GM23338 (cell line): ENCODE data around the gene S100A14. TPM values are rescaled to one million over a fixed set of nuclear protein-coding genes. Genes with fewer than 3 reads are reported as not detected.

Experiments used
- ATAC-seq: fragments of 200-7000 bp; cut with Tn5 transposase; 3 replicates; pipeline ENCODE4 v1.9.1; 2020
- DNase-seq: peaks from one replicate; pipeline ENCODE4 v3.0.0-alpha.2; 2015; ENCODE audit warnings: low spot score
- H2AFZ ChIP-seq: fragments of 200-600 bp; sonication (generic); 2 replicates; pipeline ENCODE4 v1.8.0; 2016; ENCODE audit warnings: antibody characterized with exemption, mild to moderate bottlenecking, moderate library complexity
- H3F3A ChIP-seq: fragments of 200-600 bp; sonication (generic); replicated peaks from 2 replicates; pipeline ENCODE4 v1.8.0; 2017; ENCODE audit warnings: antibody characterized with exemption, mixed run types, low read depth
- H3K27ac ChIP-seq: fragments of 200-600 bp; sonication (generic); 2 replicates; pipeline ENCODE4 v1.6.1; 2016; ENCODE audit warnings: low read depth
- H3K27me3 ChIP-seq: fragments of 200-600 bp; sonication (generic); 2 replicates; pipeline ENCODE4 v1.8.0; 2016; ENCODE audit warnings: mild to moderate bottlenecking, mixed run types, moderate library complexity; ENCODE audit not compliant: insufficient read depth
- H3K36me3 ChIP-seq: fragments of 200-600 bp; sonication (generic); 2 replicates; pipeline ENCODE4 v1.8.0; 2016; ENCODE audit warnings: mild to moderate bottlenecking; ENCODE audit not compliant: insufficient read depth
- H3K4me1 ChIP-seq: fragments of 200-600 bp; sonication (generic); 2 replicates; pipeline ENCODE4 v1.8.0; 2016; ENCODE audit warnings: mild to moderate bottlenecking, moderate library complexity; ENCODE audit not compliant: insufficient read depth
- H3K4me2 ChIP-seq: fragments of 200-600 bp; sonication (generic); 2 replicates; pipeline ENCODE4 v1.7.1; 2017; ENCODE audit warnings: mixed run types
- H3K4me3 ChIP-seq: fragments of 200-600 bp; sonication (generic); 2 replicates; pipeline ENCODE4 v1.6.1; 2016; ENCODE audit warnings: mixed run types
- H3K79me2 ChIP-seq: fragments of 200-600 bp; sonication (generic); replicated peaks from 2 replicates; pipeline ENCODE4 v1.8.0; 2017; ENCODE audit warnings: mild to moderate bottlenecking; ENCODE audit not compliant: insufficient read depth
- H3K9me2 ChIP-seq: fragments of 200-600 bp; sonication (generic); 2 replicates; pipeline ENCODE4 v1.8.0; 2017; ENCODE audit not compliant: insufficient read depth
- H4K20me1 ChIP-seq: fragments of 200-600 bp; sonication (generic); replicated peaks from 2 replicates; pipeline ENCODE4 v1.8.0; 2017; ENCODE audit warnings: mild to moderate bottlenecking; ENCODE audit not compliant: insufficient read depth
- H3K27ac Mint-ChIP-seq: 2 replicates; pipeline ENCODE4 v1.8.0; 2020; ENCODE audit warnings: inconsistent platforms, mild to moderate bottlenecking, moderate library complexity, mixed read lengths
- H3K27me3 Mint-ChIP-seq: 3 replicates; pipeline ENCODE4 v1.8.0; 2022; ENCODE audit warnings: low read depth, mild to moderate bottlenecking, moderate library complexity, mixed read lengths, inconsistent platforms; ENCODE audit not compliant: insufficient read depth, poor library complexity
- H3K36me3 Mint-ChIP-seq: 3 replicates; pipeline ENCODE4 v1.8.0; 2021; ENCODE audit warnings: low read depth, mild to moderate bottlenecking, inconsistent platforms, moderate library complexity, mixed read lengths
- H3K4me1 Mint-ChIP-seq: 3 replicates; pipeline ENCODE4 v1.8.0; 2020; ENCODE audit warnings: mild to moderate bottlenecking, inconsistent platforms, mixed read lengths
- H3K4me3 Mint-ChIP-seq: 3 replicates; pipeline ENCODE4 v1.8.0; 2021; ENCODE audit warnings: moderate library complexity, mild to moderate bottlenecking, inconsistent platforms, mixed read lengths
- H3K9me3 Mint-ChIP-seq: 3 replicates; pipeline ENCODE4 v1.8.0; 2020; ENCODE audit warnings: moderate library complexity, mild to moderate bottlenecking, inconsistent platforms, mixed read lengths
- CREB1 ChIP-seq: fragments of 250-450 bp; sonication (Bioruptor Pico); IDR thresholded peaks from 2 replicates; pipeline ENCODE4 v1.5.0; 2020; ENCODE audit warnings: low read depth, mild to moderate bottlenecking, moderate library complexity
- ETS1 ChIP-seq: IDR thresholded peaks from 2 replicates; pipeline ENCODE4 v1.6.1; 2016; ENCODE audit warnings: antibody characterized with exemption
- EZH2 ChIP-seq: fragments of 200-600 bp; sonication (generic); IDR thresholded peaks from one replicate; pipeline ENCODE4 v1.8.0; 2017; ENCODE audit warnings: antibody characterized with exemption, mild to moderate bottlenecking, low read depth; ENCODE audit not compliant: unreplicated experiment
- EZH2phosphoT487 ChIP-seq: fragments of 200-600 bp; sonication (generic); IDR thresholded peaks from one replicate; pipeline ENCODE4 v1.8.1; 2018; ENCODE audit warnings: antibody characterized with exemption; ENCODE audit not compliant: unreplicated experiment
- JUNB ChIP-seq: IDR thresholded peaks from one replicate; pipeline ENCODE4 v1.6.1; 2016; ENCODE audit warnings: antibody characterized with exemption; ENCODE audit not compliant: unreplicated experiment
- NANOG ChIP-seq: IDR thresholded peaks from 2 replicates; pipeline ENCODE4 v1.6.1; 2016; ENCODE audit warnings: antibody characterized with exemption, borderline replicate concordance
- POLR2AphosphoS5 ChIP-seq: IDR thresholded peaks from 2 replicates; pipeline ENCODE4 v1.6.1; 2016; ENCODE audit warnings: antibody characterized with exemption, low read depth
- REST ChIP-seq: IDR thresholded peaks from one replicate; pipeline ENCODE4 v1.6.1; 2018; ENCODE audit warnings: antibody characterized with exemption; ENCODE audit not compliant: unreplicated experiment
- STAT1 ChIP-seq: IDR thresholded peaks from one replicate; pipeline ENCODE4 v1.6.1; 2016; ENCODE audit warnings: antibody characterized with exemption; ENCODE audit not compliant: unreplicated experiment
- ZNF331 ChIP-seq: fragments of 250-450 bp; sonication (Bioruptor Pico); IDR thresholded peaks from 2 replicates; pipeline ENCODE4 v1.5.0; 2020; ENCODE audit warnings: low read depth, mild to moderate bottlenecking, moderate library complexity
- polyA plus RNA-seq: library from polyadenylated mRNA; unstranded; fragments of >200 nt; fragmentation: Nextera tagmentation; extraction: Ambion mirVana; gene quantifications from 2 replicates; pipeline ENCODE4 v1.2.1, GENCODE V29; 2016
- total RNA-seq: library from RNA; depleted of rRNA; stranded (reverse); fragments of >200 nt; shearing (Covaris generic); gene quantifications from 2 replicates; pipeline ENCODE4 v1.2.3, GENCODE V29; 2014

The S100A14 gene
- total and polyA plus RNA-seq, 2 experiments from 2014 or later = 0.28 to 0.53 TPM

GRCh38 chr1:153610334-153610733 is 5.8 kb downstream of the S100A14 start:
- H3F3A ChIP-seq = no peaks in the 10 kb centered on the region; the same call in 1 of the 2 replicates
- no peaks in the 10 kb centered on the region for H4K20me1 ChIP-seq
- Mint-ChIP-seq H3K36me3 (no peaks in the 10 kb centered on the region; the same call in 1 of the 3 replicates), H3K4me3 (no peak overlapping the region), H3K27ac (no peak overlapping the region), H3K9me3 (no peaks in the 10 kb centered on the region), H3K27me3 (peaks cover 13% of the 10 kb centered on the region), H3K4me1 (peaks cover 52% of the 10 kb centered on the region)
- H3K27me3 ChIP-seq = no peaks in the 10 kb centered on the region
- no peaks in the 10 kb centered on the region for H3K9me2 ChIP-seq
- DNase-seq (no peak), ATAC-seq (no peak)
- no peak overlapping the region for H3K4me2 ChIP-seq
- H3K36me3 ChIP-seq = no peaks in the 10 kb centered on the region
- no peaks in the 10 kb centered on the region for H3K79me2 ChIP-seq
- H2AFZ ChIP-seq = no peak overlapping the region
- peaks cover 43% of the 10 kb centered on the region for H3K4me1 ChIP-seq
- no peak for TF ChIP-seq EZH2
- no peak for TF ChIP-seq STAT1
- no peak for TF ChIP-seq POLR2AphosphoS5
- TF ChIP-seq REST = no peak
- no peak for TF ChIP-seq JUNB
- H3K27ac ChIP-seq = no peak overlapping the region
- no peak overlapping the region for H3K4me3 ChIP-seq

GRCh38 chr1:153609585-153609907 is 6.6 kb downstream of the S100A14 start:
- H3F3A ChIP-seq = no peaks in the 10 kb centered on the region; the same call in 1 of the 2 replicates
- peaks cover 45% of the 10 kb centered on the region for H3K4me1 ChIP-seq
- no peaks in the 10 kb centered on the region for H3K27me3 ChIP-seq
- H3K79me2 ChIP-seq = no peaks in the 10 kb centered on the region
- Mint-ChIP-seq H3K27me3 (peaks cover 10% of the 10 kb centered on the region), H3K4me3 (no peak overlapping the region), H3K4me1 (peaks cover 54% of the 10 kb centered on the region), H3K27ac (peak overlapping the region; percentile 38; the same call in 1 of the 2 replicates), H3K36me3 (no peaks in the 10 kb centered on the region; the same call in 1 of the 3 replicates), H3K9me3 (no peaks in the 10 kb centered on the region)
- H3K36me3 ChIP-seq = no peaks in the 10 kb centered on the region
- DNase-seq (no peak), ATAC-seq (no peak)
- no peak overlapping the region; the same call in 1 of the 2 replicates for H3K4me3 ChIP-seq
- no peaks in the 10 kb centered on the region for H3K9me2 ChIP-seq
- peak overlapping the region; percentile 66 for H3K4me2 ChIP-seq
- H2AFZ ChIP-seq = peak overlapping the region; percentile 84; the same call in 1 of the 2 replicates
- no peaks in the 10 kb centered on the region for H4K20me1 ChIP-seq
- peak overlapping the region; percentile 19; the same call in 1 of the 2 replicates for H3K27ac ChIP-seq
- TF ChIP-seq REST (no peak), ZNF331 (CRISPR knock-in tag) (no peak), JUNB (no peak), NANOG (no peak), POLR2AphosphoS5 (no peak), CREB1 (no peak), ETS1 (no peak), EZH2phosphoT487 (no peak), EZH2 (no peak)
